Bone marrow (tissue), 2 donors: ENCODE data around the gene SH3RF3.

ENCODE experiments used
- DNase-seq, 2 donors: peaks; one replicate each; lab custom pipeline; 2025; lab: John Stamatoyannopoulos, UW

SH3RF3 gene

DNA sequence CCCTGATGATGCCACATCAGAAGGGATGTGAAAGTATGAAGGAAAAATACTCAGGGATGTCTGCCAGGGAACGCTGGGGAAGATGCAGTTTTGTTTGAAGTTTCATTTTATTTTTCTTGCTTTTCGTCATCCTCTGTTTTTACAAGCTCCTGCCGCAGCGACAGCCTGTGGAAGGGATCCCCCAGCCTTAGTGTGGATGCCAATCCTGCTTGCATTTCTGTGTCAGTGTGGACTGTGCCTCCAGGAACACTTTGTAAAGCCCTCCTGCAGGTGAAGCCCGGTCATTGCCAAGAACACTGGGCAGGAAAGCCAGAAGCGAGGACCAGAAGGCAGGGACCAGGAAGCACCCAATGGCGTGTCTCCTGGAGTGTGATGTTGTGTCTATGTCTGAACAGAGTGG, 250.5 kb downstream of the SH3RF3 start:
- DNase-seq = no peak

DNA sequence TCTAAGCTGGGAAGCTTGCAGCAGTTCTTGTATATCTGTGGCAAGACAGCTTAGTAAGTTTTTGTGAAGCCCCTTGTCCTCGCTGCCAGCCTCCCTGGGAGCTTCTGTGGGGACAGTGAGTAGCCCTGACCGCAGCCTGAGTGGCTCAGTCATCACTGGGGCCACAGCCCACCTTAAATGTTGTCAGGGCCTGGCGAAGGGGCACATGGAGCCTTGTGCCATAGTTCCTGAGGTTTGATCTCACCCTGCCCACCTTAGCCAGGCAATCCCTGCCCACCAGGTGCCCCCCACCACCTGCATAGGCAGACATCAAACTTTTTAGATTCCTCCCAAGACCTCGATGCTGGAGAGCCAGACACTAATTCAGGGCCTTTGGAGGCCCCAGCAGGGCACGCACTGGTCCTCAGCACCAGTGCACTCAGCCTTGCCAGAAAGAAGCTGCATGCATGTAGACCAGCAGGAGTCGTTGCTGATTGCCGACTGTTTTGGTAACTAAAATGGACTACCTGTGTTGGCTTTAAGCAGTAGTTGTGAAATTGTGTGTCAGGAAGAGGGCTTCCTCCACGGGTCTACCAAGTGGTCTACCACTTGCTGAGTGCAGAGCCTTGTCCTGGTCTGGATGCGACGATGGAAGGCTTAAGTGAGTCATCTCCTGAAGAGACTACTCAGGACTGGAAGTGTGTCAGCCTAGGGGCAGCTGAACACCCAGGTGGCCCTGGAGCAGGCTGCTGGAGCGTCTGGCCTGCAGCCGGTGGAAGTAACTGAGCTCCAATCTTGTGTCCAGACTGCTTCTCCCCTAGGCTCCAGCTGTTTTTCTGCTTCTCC, 251.7 kb downstream of the SH3RF3 start:
- DNase-seq = no peak

DNA sequence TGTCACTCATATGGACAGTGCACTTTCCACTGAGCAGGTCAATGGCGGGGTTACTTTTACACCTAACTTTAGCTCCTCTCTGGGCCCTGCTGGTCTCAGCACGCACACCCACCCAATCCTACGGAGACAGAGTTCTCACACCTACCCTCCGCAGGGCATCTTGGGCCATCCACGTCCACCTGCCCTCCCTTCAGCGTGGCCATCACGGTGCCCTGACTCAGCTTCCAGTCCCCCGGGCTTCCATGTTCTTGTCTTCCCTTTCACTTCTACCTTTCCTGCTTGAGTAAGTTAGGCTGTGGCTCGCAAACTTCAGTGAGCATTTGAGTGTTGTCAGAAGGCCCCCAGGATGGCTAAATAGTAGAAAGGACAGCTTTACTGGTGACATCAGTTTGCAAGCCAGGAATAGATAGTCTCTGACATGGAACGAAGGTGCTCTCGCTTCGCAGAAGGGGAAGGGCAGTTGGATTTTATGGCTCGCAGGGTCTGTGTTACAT, 252.4 kb downstream of the SH3RF3 start:
- no peak for DNase-seq

DNA sequence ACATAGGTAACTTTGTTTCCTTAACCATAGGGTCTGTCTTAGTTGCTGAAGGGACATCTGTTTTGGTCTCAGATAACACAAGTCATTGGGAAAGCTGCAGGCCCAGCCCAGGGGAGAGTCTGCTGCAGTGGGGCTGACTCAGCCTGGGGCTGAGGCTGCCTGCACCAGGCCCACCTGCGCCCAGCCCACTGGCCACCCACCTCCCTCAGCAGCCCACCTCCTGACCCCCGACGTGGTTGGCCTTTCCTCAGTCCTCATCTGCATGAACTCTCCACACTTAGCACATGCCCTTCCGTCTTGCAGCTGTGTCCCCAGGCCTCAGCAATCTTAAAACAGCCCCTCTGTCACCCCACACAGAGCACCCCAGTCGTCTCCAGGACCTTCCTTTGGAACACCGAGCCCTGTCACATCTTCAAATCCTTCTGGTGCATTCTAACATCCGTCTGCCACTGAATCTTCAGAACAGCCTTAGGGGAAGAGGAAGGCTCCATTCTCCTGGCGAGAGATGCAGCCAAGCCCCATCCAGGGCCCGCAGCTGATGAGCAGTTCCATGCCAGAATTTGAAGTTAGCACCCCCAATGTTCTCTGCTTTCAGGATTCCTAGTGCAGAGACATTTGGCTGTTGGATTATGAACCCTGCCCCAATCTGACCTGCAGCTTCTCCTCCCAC, 253.4 kb downstream of the SH3RF3 start:
- DNase-seq = no peak

DNA sequence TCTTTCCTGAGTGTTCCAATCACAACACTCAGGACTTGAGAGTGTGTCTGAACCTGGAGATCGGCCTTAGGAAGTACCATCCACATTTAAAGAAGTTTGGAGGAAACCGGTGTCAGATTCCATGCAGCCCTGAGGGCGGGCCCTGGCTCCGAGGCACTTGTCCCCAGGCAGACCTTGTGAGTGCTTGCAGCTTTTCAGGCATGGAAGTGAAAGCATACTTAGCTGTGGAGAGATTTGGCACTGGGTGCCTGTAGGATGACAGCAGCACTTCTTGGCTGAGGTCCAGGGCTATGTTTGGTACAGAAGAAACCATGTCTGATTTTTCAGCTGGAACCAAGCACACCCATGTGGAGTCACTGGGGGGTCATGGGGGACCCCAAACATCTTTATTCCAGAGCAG, 253.9 kb downstream of the SH3RF3 start:
- DNase-seq = no peak

DNA sequence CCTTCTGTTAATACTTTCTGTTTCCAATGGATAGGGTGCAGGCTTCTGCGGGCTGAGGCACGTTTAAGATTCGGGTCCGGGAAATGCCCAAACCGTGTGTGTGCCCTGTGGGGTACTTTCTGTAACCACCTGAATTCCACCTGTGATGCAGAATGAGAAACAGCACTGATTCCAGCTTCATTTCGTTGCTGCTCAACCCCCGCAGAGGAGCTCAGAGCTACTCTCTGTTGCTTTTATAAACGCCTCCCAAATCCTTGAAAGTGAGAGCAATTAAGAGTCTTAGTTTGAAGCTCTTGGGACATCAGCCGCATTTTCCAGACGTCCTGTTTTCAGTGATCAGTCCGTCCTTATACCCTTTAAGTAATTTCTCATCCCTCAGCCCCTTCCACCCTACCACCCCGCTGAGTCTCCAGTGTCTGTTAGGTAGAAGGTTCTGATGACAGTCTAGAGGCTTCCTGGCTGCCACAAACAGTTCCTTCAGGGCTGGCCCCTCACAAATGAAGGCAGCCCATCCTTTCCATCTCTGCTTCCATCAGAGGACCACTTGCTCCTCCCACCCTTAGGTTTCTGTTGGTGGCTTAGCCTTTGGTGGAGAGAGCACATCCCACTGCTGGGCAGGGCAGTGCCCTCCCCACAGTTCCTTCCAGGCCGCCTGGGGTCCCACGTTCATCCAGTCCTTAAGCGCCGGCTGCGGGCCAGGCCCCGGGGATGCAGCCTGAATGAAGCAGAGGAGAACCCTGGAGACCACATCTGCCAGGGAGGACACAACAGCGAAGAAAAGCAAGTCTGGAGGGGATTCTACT, 254.7 kb downstream of the SH3RF3 start:
- no peak for DNase-seq

DNA sequence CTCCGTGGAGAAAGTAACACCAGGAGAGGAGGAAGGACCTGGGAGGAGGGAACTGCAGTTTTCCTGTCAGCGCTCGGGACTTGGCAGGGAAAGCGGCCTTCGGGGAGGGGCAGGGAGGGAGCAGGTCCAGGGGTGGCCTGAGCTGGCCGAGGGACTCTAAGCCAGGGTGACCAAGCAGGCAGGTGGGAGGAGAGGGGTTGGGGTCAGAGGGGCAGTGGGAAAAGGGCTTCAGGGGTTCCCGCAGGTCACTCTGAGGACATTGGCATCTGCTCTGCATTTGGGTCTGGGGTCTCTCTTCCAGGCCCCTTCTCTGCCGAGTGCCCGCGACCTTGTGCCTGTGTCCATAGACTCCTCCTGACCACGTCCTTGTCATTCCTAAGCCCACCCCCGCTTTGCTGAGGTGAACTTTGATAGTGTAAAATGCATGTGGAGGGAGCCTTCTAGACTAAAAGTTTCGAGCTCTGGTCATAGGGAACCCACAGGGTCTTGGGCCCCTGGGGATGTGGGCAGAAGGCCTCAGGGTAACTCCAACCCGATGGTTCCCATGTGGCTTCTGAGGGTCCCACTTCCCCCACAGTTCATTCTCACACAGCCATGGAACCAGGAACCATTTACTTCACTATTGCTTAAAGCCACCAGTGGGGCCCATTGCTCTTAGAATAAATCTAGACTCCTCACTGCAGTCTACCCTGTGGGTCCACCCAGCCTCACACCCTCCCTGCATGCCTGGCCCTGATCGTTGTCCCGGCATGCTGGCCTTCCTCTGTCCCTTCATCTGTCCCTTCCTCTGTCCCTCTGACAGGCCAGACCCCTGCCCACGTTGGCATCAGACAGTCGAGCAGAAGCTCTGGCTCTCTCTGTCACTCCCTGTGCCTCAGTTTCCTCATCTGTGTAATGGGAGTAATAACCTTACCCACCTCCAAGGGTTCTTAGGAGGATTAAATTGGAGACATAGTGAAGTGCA, 255.6 kb downstream of the SH3RF3 start:
- no peak for DNase-seq

DNA sequence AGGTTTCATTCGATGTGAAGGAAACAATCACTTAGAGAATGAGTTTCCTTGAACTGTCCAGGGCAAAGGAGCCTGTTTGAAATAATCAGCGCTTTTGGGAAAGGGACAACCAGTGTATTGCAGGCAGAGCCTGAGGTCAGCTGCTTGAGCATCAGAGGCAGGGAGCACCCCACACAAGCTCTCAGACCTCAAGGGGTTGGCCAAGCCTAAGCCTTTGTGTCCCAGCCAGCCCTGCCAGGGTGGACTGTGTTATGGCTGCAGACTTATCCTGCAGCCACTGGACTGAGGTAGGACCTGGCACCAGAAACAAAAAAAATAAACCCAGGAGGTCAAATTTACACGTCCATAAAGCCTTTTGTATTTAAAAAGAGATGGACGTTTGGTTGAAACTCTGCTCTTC, 256.5 kb downstream of the SH3RF3 start:
- no peak for DNase-seq

DNA sequence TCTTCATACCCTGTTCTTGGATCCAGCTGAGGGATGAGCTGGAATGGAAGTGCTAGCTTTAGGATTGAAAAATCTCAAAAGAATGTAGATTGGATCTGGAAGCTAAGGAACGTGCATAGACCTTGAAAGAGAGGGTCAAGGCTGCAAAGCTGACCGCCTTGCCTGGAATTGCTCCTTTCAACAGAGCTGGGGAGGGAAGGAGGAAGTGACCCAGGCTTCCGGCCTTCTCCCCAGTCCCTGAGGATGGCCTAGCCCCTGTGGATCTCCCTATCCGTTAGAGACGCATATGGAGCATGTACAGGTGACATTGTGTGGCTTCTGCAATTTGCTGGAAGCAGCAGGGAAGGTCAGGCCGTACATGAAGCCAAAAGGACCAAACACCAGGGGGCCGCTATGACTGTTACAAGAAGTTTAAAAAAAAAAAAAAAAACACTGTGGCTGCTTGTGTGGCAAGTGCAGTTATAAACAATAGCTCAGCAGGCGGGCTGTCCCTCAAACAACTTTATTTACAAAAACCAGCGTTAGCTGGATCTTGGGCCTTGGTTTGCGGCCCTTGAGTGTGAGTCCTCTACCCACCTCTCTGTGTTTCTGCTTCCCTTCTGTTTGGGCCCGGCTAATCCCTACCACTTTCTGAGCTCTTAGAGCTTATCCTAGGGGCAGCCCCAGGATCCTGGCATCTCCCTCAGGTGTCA, 257.1 kb downstream of the SH3RF3 start:
- DNase-seq = no peak

DNA sequence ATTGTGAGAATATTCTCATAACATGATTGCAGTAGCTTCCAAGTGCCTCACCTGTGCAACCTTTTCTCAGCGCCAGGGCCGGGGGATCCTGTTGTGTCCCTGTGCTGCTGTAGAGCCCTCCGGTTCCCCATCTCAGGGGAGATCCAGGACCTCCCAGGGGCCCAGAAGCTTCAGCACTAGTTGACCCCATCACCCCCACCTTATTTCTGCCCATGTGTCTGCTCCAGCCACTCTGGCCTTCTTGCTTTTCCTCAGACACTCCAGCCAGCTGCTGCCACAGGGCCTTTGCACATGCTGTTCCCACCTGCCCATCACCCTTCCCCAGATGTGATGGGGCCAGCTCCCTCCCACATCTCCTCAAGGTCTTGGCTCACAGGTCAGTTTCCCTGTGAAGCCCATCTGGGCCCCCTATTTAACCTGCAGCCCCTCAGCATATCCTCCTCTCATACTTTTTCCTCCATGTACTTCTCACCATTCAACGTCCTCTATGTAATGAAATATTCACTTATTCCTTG, 258.3 kb downstream of the SH3RF3 start:
- DNase-seq = no peak

DNA sequence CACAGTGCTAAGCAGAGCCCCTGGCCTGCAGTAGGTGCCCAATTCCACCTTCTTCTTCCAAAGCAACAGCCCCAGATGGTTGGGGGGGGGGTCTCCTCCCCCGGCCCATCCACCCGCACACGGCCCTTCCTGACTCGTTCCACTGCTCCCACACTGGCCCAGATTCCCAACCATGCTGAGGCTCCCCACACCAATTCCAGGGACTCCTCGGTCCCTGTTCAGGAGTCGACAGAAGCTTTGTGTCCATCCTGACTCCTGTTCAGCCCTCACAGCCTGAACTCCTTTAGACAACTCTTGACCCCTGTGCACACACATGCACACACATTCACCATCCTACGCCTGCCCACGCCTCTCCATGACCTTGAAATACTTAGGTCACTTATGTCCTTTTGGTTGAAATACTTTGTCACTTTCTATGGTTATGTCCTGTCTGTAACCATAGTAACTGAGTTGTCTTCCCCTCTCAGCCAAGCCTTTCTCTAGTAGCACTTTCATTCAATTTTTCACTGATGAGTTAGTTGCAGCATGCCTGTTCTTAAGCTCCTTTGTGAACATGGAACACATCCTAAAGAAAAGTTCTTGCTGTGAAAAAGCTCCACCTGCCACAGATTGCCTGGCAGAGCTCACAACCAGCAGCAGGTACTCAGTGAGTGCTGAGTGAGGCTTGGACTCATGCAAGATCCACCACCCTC, 258.9 kb downstream of the SH3RF3 start:
- DNase-seq = no peak

DNA sequence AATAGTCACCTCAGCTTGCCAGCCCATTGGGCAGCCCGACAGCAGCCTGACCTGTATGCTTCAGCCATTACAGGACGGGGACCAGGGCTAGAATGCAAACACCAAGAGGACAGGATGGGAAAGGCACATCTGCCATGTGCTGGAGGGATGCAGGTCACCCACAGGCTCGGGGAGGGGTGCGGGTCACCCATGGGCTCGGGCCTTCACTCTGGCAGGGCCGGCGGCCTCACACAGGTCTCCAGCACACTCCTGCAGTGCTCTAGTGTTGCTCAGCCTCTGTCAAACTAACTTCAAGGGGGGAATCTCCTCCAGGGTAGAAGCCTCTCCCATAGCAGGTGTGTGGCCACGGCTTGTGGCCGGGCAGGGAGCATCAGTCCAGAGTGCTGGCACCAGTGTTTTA, 262.2 kb downstream of the SH3RF3 start:
- DNase-seq = no peak

DNA sequence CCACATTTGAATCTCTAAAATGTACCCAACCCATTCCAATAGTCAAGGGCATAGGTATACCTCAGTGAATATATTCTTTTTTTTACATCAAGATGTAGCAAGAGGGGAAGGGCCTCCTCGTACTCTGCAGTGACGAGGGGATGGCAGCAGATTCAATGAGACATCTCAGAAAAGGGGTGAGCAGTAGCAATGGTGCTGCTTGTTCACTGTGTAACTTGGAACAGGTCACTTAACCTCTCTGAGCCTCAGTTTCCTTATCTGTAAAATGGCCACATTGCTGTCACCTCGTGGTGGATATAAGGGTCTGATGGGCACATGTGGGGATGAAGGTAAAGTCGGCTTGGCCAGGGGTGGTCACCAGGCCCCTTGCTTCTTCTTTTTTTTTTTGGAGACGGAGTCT, 263.1 kb downstream of the SH3RF3 start:
- no peak for DNase-seq

DNA sequence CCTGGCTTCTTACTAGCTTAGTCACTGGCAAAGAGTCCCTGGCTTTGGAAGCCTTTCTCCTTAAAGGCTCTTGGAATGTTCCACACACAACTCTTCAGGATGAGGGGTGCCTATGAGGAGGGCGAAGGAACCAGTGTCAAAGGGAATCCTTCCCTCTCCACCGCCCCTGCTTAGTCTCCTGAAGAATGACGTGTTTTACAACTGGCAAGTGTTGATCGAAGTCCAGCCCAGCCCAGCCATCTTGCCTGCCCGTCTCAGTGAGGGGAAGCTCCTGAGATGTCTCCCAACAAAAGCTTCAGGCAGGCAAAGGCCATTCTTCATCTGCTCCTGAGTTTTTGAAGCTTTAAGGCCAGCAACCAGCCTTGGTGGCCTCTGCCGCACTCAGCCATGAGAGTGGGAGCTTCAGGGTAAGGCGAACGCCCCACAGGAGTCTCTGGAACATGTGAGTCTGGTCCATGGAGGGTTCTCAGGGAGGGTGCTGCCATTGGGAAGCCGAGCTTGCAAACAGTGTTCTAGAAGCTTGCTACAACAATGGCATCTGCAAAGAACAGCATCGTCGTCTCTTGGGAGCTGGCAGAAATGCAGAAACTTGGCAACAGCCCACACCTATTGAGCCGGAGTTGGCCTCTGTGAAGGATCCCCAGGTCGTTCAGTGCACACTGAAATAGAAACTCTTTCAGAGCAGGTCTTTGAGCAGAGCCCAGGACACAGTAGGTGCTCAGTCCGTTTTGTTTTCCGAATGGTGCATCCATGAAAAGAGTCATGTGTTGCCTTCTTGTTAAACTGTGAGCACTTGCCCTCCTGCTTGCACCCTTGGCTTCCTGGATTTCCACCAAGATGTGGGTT, 264.0 kb downstream of the SH3RF3 start:
- no peak for DNase-seq

DNA sequence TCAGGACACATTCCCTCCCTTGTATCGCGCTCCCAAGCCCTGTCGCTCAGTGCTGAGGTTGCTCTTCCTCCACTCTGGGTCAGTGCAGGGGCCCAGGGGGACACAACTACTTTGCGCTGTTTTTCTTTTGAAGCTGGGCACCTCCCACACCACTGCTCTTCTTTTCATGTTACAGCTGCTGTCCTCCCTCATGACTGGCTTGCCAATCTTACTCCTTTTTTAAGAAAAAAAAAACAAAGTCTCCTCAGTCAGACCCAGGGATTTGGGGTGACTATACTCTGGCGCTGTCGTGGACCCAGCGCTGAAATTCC, 264.6 kb downstream of the SH3RF3 start:
- DNase-seq = no peak

DNA sequence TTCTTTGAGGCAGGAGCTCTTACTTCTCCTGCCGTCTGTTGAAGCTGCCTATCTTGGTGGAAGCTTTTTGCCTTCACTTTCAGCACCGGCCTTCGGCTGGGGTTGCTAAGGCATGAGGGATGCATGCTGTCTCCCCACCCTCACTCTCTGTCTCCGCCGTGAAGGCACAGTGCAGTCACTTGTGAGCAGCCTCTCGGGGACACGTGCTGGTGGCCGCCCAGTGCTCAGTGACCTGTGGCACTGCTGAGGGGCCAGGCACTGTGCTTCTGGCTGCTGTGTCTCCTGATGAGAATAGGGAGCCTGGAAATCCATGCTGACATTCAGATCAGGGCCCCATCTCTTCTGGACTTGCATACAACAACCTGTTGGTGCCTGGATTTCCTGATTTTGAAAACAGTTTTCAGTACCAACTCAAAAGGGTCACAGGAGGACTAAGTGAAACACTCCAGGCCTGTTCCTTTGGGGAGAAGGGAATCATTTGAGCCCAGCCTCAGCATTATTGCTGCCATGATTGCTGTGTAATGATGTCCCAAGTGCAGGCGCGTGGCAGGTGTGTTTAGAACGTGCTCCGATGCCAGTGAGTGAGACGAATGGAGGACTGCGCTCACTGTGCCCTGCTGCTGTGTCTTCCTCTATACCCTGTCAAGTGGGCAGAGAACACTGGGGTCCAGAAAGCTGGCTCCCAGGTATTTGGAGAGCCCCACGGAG, 266.6 kb downstream of the SH3RF3 start:
- DNase-seq = no peak

DNA sequence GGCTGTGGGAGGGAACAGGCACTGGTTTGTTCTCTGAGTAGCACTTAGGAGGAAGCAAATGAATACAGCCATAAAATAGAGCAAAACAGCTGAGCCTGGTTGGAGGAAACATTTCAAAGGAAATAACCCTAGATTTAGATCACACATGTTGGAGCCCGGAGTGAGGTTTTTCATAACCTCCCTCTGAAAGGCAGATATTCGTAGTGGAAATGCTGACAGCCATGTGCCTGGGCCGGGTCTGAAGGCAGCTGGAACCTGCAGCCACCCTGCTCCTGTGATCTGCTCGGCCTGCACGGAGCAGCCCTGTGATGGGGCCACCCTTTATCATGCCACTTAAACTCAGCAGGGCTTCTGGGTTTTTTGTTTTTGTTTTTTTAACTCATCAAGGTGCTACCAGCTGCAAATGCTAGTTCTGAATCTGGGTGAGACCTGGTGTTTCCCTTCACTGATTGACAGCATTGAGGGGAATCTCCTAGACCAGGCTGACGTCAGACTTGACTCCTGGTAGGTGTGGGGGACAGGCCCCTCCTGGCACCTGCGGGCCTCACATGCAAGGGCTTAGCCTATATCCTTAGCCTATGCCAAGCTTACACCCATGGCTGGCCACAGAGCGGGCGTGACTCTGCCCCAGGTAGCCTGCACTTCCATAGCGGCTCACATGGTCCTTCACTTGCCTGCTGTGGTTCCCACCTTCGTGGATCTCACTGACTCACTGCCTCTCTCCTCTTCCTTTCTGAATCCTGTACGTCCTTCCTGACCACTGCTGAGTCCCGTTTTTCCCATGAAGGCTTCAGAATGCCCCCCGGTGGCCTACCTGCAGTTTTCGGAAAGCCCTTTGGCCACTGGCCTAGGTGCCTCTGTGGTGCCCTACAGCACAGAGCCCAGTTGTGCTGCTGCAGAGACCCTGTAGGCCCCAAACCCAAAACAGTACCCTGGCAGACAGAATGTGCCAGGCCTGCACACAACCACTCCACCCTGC, 267.5 kb downstream of the SH3RF3 start:
- no peak for DNase-seq
